ENCODE measurements around the gene ASB10.

- TF ChIP-seq CTCF (conservative IDR thresholded peaks at IDR 0.05 in 1 of 2, IDR thresholded peaks at IDR 0.05 in 1 of 2; ENCODE audit: low read depth in 1 of 2, low read length in 2 of 2) = no peak
- no peak for TF ChIP-seq EZH2 (IDR thresholded peaks at IDR 0.05; ENCODE audit: low read length, missing control alignments)
These were observed 14.3 kb upstream of the ASB10 start for GRCh38 chr7:151201344-151201743.

Measured in fibroblast of lung (primary cell).